ENCODE results near the gene GOLGA8B.
A peak's percentile ranks its signal among the peaks of the same experiment; 100 is the strongest.
"Not testable (repeated sequence)": the region's sequence is repeated elsewhere in the genome, so short reads cannot be mapped to it uniquely, and the experiment has no call there.

The GOLGA8B gene

GRCh38 chr15:34600923-34601322 is 17.5 kb upstream of the GOLGA8B start:
- TF ChIP-seq CTCF (IDR thresholded peaks at IDR 0.05; ENCODE audit: low read depth, low read length, missing control alignments), result no peak
- in situ Hi-C loops (cut with HindIII; ENCODE audit: low sequenced_read_pairs), result loop anchor here (25.0 kb wide), 1 partner anchor 286 kb away; no protein-coding TSS in a partner anchor
- no peak for DNase-seq (ENCODE audit: low read depth)
- H3K4me3 ChIP-seq (ENCODE audit: low read depth, low read length), result no peak overlapping the region

- no peak overlapping the region for H3K4me3 ChIP-seq (ENCODE audit: low read depth, low read length)
- DNase-seq (ENCODE audit: low read depth), result no peak
- in situ Hi-C loops (cut with HindIII; ENCODE audit: low sequenced_read_pairs), result no loop called here
- TF ChIP-seq CTCF (IDR thresholded peaks at IDR 0.05; ENCODE audit: low read depth, low read length, missing control alignments), result no peak
These were observed 15.5 kb upstream of the GOLGA8B start for GRCh38 chr15:34598799-34599585.

GRCh38 chr15:34597316-34597715 is 13.9 kb upstream of the GOLGA8B start:
- no peak for TF ChIP-seq CTCF (IDR thresholded peaks at IDR 0.05; ENCODE audit: low read depth, low read length, missing control alignments)
- no peak for DNase-seq (ENCODE audit: low read depth)
- H3K4me3 ChIP-seq (ENCODE audit: low read depth, low read length), result no peak overlapping the region

GRCh38 chr15:34594361-34594760 is 10.9 kb upstream of the GOLGA8B start:
- H3K4me3 ChIP-seq (ENCODE audit: low read depth, low read length), result no peak overlapping the region
- in situ Hi-C loops (cut with HindIII; ENCODE audit: low sequenced_read_pairs), result no loop called here
- DNase-seq (ENCODE audit: low read depth), result no peak
- TF ChIP-seq CTCF (IDR thresholded peaks at IDR 0.05; ENCODE audit: low read depth, low read length, missing control alignments), result no peak

More at GRCh38 chr15:34597316-34597715, 13.9 kb upstream of the GOLGA8B start:
- in situ Hi-C loops (cut with HindIII; ENCODE audit: low sequenced_read_pairs), result no loop called here

- H3K4me3 ChIP-seq (ENCODE audit: low read depth, low read length), result no peak overlapping the region
- in situ Hi-C loops (cut with HindIII; ENCODE audit: low sequenced_read_pairs), result no loop called here
- no peak for DNase-seq (ENCODE audit: low read depth)
- TF ChIP-seq CTCF (IDR thresholded peaks at IDR 0.05; ENCODE audit: low read depth, low read length, missing control alignments), result no peak
These were observed 7.9 kb upstream of the GOLGA8B start for GRCh38 chr15:34591306-34591705.

- in situ Hi-C loops (cut with HindIII; ENCODE audit: low sequenced_read_pairs), result no loop called here
- peak overlapping the region; percentile 21 for H3K4me3 ChIP-seq (ENCODE audit: low read depth, low read length)
- peak; percentile 55 for DNase-seq (ENCODE audit: low read depth)
- TF ChIP-seq CTCF (IDR thresholded peaks at IDR 0.05; ENCODE audit: low read depth, low read length, missing control alignments), result peak; percentile 80
These were observed 4.7 kb upstream of the GOLGA8B start for GRCh38 chr15:34588046-34588674.

GRCh38 chr15:34585966-34586365 is 2.5 kb upstream of the GOLGA8B start:
- in situ Hi-C loops (cut with HindIII; ENCODE audit: low sequenced_read_pairs); H3K4me3 ChIP-seq (ENCODE audit: low read depth, low read length); DNase-seq (ENCODE audit: low read depth): not testable (repeated sequence)
